GM12873 (cell line): ENCODE measurements around the gene PDGFB.

ENCODE experiments used
- TF ChIP-seq, protein P1 (sequence below): IDR thresholded peaks from 2 replicates; pipeline ENCODE4 v1.5.1; 2012; ENCODE audit warnings: low read depth, mild to moderate bottlenecking, moderate library complexity, low read length, control low read depth; ENCODE audit not compliant: insufficient read depth; ENCODE audit errors: missing control alignments

Gene PDGFB

DNA sequence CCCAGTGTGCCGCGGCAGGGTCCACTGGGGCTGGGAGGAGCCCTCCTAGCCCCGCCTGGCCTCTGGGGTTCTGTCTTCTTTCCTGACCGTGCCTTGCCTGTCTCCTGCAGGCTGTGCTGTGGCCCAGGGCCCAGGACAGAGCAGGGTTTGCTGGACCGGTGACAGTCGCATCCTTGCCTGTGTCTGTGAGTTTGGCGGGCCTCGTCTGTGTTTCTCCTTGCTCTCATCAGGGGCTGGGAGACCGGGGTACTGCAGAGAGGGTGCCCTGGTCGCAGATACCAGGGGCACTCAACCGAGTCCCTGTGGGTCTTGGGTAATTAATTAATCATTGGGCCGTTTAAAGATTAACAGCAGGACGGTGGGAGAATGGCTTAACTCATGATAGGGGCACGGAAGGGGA is 44.8 kb upstream of the PDGFB start:
- TF ChIP-seq, protein P1, sequence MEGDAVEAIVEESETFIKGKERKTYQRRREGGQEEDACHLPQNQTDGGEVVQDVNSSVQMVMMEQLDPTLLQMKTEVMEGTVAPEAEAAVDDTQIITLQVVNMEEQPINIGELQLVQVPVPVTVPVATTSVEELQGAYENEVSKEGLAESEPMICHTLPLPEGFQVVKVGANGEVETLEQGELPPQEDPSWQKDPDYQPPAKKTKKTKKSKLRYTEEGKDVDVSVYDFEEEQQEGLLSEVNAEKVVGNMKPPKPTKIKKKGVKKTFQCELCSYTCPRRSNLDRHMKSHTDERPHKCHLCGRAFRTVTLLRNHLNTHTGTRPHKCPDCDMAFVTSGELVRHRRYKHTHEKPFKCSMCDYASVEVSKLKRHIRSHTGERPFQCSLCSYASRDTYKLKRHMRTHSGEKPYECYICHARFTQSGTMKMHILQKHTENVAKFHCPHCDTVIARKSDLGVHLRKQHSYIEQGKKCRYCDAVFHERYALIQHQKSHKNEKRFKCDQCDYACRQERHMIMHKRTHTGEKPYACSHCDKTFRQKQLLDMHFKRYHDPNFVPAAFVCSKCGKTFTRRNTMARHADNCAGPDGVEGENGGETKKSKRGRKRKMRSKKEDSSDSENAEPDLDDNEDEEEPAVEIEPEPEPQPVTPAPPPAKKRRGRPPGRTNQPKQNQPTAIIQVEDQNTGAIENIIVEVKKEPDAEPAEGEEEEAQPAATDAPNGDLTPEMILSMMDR: no peak

DNA sequence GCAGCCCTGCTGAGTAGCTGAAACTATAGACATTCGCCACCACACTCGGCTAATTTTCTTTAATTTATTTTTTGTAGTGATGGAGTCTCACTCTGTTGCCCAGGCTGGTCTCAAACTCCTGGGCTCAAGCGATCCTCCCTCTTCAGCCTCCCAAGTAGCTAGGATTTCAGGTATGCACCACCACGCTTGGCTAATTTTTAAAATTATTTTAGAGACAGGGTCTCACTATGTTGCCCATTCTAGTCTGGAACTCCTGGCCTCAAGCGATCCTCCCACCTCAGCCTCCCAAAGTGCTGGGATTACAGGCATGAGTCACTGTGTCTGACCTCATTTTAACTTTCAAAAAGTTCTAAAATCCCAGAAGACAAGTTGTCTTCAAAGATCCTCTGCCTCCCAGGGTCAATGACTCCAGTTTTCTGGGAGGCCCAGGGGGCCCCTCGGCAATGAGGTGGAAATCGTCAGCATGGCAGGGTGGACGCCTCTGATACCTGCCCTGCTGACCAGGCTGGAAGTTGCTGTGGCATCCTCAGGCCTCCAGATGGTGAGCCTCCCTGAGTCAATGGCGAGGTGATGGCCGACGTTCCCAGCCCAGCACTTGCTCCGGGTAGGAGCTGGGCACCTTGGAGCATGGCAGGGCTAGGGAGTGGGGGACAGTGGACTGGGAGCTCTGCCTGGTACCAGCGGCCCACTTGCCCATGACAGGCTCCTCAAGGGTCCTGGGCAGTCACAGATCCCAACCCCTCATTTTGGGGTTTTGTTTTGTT is 43.5 kb upstream of the PDGFB start:
- TF ChIP-seq, protein P1: no peak

DNA sequence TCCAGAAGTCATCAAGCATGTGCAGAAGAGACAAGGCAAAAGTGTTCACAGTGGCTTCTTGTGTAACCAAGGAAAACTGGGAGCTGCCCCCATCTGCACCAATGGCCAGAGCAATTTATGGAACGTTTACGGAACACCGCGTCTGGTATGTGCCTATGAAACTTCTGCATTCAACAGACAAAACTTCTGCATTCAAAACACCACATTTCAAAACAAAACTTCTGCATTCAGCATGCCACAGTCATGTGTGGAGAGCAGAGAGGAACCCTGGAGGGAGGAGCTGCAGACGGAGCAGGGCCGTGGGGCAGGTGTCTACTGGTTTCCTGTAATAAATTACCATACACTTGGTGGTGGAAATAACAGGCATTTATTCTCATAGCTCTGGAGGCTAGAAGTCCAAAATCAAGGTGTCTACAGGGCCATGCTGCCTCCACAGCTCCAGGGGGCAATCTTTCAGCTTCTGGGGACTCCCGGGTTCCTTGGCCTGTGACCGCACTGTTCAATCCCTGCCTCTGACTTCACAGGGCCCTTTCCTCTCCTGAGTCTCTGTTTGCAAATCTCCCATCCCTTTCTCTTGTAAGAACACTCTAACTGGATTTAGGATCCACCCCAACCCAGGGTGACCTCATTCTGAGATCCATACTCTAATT is 42.4 kb upstream of the PDGFB start:
- TF ChIP-seq, protein P1: peak; percentile 19

DNA sequence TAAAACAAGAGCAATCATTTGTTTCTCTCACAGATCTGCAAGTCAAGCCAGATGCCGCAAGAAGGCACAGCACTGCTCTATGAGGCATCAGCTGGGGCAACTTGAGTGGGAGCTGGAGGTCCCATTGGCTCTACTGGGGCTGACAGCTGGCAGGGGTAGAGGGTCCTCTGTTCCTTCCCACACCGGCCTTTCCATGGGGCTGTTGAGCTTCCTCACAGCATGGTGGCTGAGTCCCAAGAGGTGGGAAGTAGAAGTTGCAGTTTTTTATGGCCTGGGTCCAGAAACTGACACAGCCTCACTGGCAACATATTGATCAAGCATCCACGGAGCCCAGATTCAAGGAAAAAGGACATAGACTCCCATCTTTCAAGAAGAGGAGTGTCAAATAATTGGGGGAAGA is 40.2 kb upstream of the PDGFB start:
- TF ChIP-seq, protein P1: no peak

DNA sequence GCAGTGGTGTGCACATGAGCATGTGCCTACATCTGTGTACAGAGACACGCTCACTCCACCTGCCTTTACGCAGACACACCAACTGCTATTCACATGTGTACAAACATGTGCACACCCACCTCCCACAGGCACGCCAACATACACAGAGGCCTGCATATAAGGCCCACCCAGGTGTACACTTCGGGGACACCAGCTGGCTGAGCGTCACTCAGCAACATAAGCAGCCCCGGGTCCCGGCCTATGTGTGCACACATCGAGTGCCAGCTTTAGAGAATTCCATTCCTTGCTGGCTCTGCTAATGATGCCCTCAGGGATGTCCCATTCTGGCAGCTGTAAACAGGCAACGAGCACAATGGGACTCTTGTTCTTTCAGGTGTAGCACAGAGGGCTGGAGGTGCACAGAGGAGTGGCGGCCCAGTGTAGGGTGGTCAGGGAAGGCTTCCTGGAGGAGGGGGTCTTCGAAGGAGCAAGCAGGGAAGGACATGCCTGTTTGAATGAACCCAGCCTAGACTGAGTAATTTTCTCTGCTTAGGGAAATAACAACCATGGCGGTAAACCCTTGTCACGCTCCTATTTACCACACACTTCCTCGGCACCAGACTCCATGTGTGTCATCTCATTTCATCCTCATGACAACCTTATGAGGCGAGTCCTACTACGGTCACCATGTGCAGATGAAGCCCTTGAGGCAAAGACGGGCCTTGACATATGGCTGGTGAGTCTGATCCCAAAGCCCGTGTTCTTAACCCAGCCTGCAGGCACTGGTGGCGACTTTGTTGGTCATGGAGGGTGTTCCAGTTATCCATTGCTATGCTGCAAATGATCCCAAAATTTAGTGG is 39.6 kb upstream of the PDGFB start:
- TF ChIP-seq, protein P1: no peak

DNA sequence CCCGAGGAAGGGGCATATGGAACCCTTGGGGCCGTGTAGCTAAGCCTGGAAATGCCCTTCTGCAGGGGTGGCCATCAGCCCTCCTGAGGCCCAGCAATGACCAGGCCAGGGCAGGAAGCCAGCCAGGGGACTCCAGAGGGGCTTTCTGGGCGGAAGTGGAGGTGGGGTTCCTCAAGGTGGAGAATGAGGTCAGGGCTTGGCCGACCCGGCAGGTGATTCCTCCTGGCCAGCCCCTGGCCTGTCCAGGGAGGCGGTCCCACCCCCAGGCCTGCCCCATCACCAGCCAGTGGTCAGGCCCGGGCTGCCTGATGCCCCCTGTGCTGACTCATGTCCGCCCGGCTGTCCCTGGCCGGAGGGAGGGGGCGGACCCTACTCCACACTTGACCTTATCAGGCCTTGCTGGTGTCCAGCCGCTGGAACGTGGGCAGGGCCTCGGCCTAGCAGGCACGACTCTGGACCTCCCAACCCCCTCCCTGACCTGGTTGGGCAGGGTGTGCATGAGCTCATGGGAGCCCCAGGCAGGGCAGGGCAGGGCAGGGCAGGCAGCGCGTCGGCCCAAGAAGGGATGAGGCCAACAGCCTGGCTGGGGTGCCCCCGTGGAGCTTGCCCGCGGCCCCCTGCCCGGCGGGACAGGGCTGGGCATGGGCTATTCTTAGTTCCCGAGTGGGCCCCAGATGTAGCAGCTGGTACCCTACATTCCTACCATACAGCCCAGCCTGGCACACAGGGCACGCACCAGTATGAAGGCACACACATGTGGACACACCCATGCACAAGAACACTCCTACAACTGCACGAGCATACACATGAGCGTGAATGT is 38.8 kb upstream of the PDGFB start:
- TF ChIP-seq, protein P1: no peak
